ENCODE data around the gene MED20.

MED20 gene

GRCh38 chr6:41914343-41914742 is 6.6 kb downstream of the MED20 start:
- no peak for DNase-seq (ENCODE audit: low spot score)

DNA sequence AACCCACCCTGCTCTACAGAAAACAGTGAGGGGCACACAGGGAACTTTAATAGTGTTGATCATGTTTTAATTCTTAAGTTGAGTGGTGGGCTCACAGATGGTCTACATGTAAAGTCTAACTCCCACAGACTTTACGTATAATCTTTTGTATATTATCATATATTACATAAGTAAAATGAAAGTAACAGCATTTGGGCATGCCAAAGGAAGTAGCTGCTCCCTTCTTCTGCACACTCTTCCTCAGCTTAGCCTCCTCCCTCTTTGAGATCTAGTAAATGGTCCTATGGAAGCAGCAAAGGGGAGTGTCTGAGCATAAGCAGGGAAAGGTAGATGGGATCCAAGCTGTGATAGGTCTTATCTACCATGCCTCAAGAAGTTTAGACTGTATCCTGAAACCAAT is 11.2 kb downstream of the MED20 start:
- DNase-seq (ENCODE audit: low spot score): no peak

DNA sequence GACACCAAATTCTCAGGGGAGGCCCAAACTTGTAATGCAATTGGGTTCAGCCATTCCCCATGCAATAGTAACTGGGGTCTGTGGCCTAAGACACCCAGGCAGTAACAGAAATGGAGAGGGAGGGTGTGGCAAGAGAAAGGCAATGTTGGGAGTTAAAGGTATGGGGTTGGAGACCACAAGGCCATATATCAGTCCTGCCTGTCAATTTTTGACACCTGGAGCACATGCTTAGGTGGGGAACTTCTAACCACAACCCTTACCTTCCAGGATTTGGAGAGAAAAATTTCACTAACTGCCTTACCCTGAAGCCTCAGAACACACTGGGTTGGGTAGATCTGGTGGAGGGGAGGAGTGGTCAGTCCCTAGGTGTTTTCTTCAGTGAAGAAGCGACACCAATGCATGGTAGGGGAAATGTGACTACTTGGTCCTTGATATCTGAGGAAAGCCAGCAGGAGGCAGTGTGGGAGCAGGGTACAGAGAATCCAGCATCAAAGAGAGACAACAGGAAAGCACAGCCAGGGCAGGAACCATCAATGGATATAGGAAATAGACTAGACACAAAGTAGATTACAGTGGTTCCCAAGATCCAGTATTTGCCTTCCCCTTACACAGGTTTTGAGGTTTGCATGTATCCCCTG is 18.9 kb downstream of the MED20 start:
- no peak for DNase-seq (ENCODE audit: low spot score)

DNA sequence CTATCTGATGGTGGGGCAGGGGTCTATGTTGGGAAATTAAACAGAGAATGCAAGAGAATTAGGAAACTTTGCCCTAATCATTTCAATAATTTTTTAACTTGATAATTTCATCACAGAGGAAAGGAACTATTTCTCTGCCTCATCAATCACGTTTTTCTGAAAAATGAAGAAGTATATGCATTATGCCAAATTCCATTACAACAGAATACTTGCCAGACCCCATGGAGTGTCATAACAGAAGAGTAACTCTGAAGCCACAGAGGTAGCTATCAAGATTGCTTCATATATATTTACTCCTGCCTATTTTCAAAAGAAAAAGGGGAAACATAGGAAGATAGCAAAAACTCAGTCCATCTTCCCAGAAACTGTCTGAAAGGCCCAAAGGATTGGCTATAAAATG is 20.1 kb downstream of the MED20 start:
- DNase-seq (ENCODE audit: low spot score): no peak

DNA sequence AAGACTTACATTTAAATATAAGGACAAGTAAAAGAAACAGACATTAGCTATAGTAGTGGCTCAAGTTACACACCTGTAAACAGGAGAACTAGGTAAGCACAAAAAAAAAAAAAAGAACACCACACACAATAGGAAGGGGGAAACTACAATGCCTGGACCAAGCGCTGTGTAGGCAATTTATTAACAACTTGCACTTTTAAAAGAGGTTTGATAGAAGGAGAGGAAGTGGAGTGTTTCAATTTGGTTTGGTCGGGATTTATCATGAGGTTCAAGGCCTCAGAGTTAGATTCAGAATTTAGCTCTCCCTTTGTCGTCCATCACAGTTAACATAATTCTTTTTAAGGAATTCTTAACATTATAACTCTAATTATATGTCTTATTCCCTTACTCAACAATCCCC is 24.7 kb downstream of the MED20 start:
- no peak for DNase-seq (ENCODE audit: low spot score)

DNA sequence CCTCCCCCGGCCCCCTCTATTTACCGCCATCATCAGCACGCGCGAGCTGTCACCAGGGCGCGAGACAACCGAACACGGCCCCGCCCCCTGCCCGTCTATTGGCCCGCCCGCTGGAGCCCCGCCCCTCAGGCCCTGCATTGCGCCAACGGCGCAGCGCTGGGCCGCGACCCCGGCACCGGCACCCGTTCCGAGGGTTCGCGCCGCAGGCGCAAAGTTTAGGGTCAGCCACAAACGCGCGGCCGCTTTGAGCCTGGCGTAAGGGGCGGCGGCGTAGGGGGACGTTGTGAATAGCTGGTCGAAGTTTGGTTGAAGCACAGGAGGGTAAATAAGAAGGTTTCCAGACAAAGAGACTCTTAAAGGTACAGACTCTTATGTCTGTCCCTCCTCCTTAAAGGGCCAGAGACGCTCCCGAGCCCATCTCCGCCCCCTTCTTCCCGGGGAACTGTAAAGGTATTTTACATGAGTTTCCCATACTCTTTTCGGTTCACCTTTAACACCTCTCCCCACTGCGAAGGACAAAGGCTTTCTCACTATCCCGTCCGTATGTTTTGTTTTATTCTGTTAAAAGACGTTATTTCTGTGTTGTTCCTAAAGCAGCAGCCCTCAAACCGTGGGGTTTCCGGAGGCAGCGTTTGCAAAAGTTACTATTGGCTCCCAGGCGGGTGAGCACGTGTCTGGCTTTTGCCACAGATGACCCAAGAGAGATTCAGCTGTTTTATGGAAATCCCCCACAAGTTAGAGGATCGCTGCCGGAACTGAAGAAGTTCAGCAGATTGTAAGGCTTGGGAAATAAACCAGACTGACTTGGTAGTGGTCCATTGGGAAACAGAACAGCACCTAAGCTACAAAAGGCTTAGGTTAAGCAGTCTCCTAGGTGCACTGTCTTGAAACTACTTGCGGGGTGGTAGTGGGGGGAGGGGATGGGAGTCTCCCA is 25.4 kb downstream of the MED20 start, which contains the start of gene USP49:
TSS of gene USP49 (minus strand) at position 76 of the 934 bp plus-strand sequence. CDS start 88,392 bp downstream, outside the sequence.
- peak; percentile 96 for DNase-seq (ENCODE audit: low spot score)

GRCh38 chr6:41894366-41895299 is 26.3 kb downstream of the MED20 start:
- peak; percentile 20 for DNase-seq (ENCODE audit: low spot score)

DNA sequence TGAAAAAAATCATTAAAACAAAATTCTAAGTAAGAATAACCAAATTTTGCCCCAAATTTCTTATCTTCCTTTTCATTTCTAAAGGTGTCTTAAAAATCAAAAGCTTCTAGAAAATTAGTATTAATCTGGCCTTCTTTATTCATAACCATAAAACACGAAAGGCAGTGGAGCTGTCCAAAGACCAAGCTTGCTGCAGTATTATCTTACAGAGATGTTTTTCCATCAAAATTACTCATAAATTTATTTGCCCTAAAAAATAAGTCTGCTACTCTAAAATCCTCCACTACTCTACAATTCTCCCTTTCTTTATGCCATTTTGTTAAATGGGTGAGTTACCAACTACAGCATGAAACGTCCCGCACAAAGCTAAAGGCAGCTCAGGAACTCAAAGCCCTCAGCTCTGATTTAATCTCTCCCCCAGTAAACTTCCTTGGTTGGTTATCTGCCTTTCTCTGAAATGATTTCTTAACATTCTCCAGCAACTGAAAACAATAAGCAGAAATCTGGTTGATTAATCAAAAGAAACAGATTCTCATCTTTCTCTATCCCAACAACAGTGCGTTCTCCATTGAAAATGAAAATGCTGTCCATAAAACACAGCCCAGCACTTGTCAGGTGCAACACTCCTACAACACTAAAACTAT is 27.9 kb downstream of the MED20 start:
- no peak for DNase-seq (ENCODE audit: low spot score)

- peak; percentile 33 for DNase-seq (ENCODE audit: low spot score)
Observed at GRCh38 chr6:41887331-41887751, 33.6 kb downstream of the MED20 start.

GRCh38 chr6:41885930-41886329 is 35.0 kb downstream of the MED20 start:
- DNase-seq (ENCODE audit: low spot score): no peak

DNA sequence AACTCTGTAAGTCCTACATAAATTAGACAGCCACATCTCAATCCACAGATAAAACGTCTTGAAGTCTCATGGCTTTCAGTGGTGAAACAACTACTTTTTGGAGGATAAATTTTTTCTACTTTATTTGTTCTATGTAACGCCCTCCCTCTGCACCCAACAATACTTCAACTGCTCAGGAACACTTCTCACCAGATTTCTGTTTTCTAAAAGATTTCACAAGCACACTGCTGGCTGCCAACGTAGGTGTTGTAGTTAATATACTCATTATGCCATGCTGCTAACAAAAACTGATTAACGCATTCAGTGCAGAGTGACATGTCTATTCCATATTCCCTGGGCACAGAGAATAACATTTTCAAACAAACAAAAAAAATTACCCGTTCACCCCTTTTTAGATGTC is 36.0 kb downstream of the MED20 start:
- DNase-seq (ENCODE audit: low spot score): no peak

- no peak for DNase-seq (ENCODE audit: low spot score)
Observed at GRCh38 chr6:41881506-41881905, 39.4 kb downstream of the MED20 start.

GRCh38 chr6:41878961-41879405 is 42.0 kb downstream of the MED20 start:
- DNase-seq (ENCODE audit: low spot score): peak; percentile 50

DNA sequence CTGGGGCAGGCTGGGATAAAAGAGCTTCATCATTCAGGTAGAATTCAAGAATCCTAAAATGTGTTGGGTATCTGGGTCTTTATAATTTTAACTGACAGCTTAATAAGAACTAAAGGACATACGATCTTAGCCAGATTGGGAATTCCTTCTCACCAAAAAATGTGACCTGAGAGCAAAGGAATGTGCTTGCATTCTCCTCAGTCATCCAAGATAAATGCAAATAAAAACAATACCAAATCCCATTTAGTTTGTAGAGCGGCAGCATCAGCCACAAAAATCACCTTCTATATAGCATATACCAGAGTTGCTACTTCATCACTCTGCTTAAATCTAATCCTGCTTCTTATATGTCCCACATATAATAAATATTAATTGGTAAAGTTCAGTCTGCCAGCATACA is 42.7 kb downstream of the MED20 start:
- peak; percentile 59 for DNase-seq (ENCODE audit: low spot score)

GRCh38 chr6:41877051-41877680 is 43.8 kb downstream of the MED20 start:
- DNase-seq (ENCODE audit: low spot score): no peak

- no peak for DNase-seq (ENCODE audit: low spot score)
Observed at GRCh38 chr6:41874741-41875140, 46.2 kb downstream of the MED20 start.

DNA sequence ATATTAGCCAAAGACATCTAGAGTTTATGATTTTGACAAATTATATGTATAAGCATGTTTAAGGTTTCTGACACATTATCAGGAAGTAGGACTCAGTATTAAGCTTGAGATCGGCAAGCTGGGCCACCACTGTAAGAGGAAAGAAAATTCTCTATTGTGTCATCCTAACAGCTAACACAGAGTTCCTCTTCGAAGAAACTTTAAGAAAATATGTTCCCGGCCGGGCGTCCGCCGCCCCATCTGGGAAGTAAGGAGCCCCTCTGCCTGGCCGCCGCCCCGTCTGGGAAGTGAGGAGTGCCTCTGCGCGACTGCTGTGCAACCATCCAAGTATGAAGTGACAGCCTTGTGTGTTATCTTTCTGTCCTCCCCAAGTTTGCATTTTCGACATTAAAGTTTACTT is 48.8 kb downstream of the MED20 start:
- DNase-seq (ENCODE audit: low spot score): no peak

DNA sequence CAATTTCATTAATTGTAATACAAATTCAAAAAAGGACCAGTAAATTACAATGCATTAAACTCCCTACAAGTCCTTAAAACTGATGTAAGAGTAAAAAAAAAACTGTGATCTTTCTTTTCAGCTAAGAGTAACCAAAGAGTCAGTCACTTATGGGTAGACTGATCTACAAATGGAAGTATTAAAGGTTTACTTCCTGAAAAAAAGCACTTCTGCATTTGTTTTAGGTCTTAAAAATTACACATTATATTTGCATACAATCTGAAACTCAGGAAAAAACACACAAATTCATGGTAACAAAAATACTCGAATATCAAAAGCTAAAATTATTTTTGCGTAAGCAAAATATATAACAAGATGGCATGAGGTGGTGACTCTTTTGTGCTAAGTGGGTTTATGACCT is 49.2 kb downstream of the MED20 start:
- no peak for DNase-seq (ENCODE audit: low spot score)

DNA sequence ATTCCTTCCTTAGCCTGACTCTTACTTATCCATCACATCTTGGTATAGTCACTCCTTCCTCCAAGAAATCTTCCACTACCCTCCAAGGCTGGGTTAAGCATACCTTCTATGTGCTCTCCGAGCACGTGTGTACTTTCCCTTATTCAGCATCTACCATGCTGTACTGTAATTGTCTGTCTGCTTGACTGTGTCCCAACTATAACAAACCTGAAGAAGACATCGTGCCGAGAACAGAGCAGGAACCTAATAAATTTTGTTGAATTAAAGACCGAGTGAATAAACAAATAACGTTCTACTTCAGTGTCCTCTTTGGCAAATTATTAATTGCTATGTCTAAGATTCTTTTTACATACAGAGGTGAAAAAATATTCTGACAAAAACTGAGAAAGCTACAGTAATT is 61.6 kb downstream of the MED20 start:
- DNase-seq (ENCODE audit: low spot score): no peak

- DNase-seq (ENCODE audit: low spot score): no peak
Observed at GRCh38 chr6:41858703-41859102, 62.2 kb downstream of the MED20 start.
